Hematopoietic multipotent progenitor cell treated with erythropoietin and hydrocortisone succinate and interleukin-3 and kit ligand, for 8 days (in vitro differentiated cells): ENCODE data around the gene TRIM45.
A peak's percentile ranks its signal among the peaks of the same experiment; 100 is the strongest.

Source experiments
- DNase-seq: peaks from one replicate; pipeline ENCODE4 v3.0.0-alpha.2; 2015

Gene TRIM45

GRCh38 chr1:117098287-117098890, 23.2 kb downstream of the TRIM45 start:
- DNase-seq = no peak

DNA sequence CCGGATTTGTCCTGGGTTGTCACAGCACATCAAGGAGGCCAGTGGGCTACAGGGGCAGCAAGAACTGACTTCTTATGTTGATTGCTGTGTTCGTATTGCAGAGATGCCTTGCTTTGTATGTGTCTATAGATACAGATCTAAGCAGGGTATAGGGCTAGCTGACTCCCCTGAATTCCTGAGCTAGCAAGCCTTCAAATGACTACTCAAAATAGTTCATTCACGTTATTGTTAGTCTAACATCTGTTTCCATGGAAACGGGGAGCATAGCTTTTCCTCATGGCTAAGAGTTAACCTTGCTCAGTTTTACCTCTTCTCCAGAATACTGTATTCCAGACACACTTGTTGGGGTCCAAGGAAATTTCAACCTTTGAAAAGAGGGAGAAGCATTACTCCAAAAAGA, 24.1 kb downstream of the TRIM45 start:
- DNase-seq = no peak

- DNase-seq = no peak
Measured at GRCh38 chr1:117096951-117097408, 24.6 kb downstream of the TRIM45 start.

DNA sequence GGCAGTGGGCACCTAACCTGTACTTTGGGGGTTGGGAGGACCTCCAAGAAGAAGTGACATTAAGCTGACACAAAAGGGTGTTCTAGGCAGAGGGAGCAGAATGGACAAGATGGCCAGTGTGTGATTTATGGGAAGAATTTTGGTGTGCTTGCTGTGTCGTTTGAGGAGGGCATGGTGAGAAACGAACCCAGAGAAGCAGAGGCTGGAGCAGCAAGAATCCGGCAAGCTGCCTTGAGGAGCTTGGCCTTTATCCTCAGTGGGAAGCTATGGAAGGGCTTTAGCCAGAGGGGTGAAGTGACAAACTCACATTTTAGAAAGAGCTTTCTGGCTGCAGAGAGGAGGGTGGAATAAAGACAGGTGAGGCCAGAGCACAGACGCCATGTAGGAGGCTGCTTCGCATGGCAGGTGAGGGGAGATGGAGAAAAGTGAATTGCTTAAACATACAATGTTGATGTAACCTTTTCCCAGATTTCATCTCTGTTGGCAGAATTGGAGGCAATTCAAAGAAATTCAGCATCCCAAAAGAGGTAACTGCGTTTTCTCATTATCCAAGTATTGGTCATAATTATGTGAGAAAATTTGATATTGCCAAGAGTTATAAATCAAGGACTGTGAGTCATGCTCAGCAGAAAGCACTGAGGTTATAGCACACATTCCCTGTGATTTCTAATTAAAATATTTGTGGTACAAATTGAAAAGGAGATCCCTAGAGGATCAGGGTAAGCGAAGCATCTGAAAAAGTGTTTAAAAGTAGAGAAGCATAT, 26.5 kb downstream of the TRIM45 start:
- DNase-seq = no peak

DNA sequence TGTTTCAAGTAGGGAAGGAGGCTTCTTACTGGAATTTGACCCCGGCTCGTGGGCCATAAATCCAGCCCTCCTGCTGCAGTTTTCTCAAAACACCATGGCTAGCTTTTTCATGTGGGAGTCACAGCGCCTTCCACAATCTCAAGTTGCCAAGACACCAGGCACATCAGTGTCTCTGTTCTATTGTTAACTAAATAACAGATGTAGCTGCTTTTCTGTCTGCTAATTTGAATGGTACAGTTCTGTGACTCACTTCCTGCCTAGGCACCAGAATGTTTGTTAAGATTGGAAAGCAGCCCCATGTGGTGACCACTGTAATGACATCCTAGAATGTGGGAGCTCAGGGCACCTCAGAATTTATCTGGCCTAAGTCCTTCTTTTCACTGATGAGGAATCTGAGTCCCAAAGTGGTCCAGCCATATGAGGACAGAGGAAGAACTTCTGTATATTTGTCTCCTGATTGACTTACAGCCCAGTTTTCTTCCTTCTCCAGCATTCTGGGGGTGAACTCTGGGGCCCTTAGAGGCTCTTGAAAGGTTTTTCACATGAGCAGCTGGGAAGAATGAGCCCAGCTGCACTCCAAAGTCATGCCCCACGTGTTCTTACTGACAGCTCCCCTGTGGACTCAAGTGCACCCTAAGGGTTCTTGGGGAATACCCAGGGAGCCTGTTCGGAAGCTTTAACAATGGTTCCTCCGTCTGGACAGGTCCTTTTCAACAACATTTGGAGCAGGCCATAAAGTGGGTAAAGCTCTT, 27.5 kb downstream of the TRIM45 start:
- DNase-seq = peak; percentile 52

DNA sequence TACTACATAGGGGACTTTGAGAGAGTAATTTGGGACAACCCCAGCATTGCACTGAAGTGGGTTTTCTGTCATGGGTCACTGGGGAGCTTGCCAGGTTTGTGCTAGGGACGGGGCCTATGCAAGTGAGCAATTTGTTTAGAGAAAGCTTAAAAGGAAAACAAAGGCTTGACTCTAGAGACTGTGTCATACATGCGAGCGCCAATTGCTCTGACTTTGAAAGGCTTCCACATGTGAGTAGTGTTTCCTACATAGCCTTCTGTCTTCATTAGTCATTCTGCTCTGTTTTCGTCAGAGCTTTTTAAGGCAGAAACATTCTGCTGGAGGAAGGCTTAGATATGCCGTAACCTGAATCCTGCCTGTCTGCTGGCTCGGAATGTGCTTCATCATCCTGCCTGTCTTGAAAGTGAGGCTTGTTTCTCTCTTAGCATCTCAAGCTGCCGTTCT, 28.4 kb downstream of the TRIM45 start:
- no peak for DNase-seq

GRCh38 chr1:117092594-117092993, 29.0 kb downstream of the TRIM45 start:
- DNase-seq = no peak

GRCh38 chr1:117089996-117090395, 31.6 kb downstream of the TRIM45 start:
- no peak for DNase-seq

DNA sequence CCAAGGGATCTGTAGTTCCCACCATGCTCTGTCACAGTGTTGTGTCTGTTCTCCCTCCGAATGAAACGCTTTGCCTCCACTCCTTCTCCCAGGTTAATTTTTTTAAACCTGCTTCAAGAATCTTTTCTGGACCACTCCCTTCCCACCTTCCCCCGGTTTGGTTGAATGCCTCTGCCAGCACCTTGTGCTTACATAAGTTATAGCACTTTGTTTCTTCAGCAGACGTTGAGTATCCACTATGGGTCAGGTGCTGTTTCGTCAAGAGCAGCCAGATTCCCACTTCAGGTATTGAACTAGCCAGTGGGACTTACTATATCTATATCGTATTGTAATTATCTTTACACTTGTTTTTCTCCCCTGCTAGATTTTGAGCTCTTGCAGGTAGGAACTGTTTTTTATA, 33.9 kb downstream of the TRIM45 start:
- DNase-seq = no peak

DNA sequence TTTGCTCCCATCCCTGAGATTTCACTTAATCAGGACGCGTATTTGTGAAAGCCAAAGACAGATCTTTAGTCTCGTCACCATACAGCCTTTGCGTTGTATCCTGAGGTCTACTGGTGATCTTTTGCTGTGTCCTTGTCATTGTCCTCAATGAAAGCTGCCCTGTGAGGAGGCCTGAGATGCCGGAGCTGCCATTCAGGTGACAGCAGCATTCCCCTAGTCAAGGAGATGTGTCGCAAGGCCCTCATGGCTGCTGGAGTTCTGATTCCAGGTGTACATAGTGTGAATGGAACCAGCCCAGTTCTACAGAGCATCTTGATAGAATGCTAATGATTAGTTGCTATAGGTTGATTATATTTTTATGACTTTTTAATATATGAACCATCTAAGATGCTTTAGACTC, 37.3 kb downstream of the TRIM45 start:
- DNase-seq = no peak

DNA sequence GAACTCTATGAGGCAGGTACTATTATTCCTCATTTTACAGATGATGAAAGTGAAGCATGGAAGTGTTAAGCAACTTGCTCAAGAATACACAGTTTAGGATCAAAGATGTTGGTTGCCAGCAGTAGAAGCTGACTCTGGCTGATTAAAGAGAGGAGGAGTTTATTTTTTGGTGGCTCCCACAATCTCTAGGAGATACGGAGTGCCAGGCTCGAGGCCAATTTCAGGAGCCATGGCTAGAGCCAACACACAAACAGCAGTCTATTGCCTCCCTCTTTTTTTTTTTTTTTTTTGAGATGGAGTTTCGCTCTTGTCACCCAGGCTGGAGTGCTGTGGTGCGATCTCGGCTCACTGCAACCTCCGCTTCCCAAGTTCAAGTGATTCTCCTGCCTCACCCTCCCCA, 41.8 kb downstream of the TRIM45 start:
- no peak for DNase-seq

DNA sequence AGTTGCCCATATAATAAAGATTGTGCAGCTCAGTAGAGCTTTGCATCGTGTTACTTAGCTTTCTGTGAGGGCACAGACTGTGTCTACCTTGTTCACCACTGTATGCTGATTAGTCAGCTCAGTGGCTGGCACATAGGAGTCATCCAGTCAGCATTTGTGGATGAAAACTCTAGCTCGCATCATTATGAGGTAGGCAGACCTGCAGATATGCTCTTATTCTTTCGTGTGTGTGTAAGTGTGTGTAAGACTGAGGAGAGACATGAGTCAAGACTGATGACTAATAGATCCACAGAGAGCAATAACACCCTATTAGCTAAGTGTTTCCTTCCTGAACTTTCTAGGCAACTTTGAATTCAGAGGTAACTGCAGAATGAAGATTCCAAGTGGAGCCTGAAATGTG, 44.3 kb downstream of the TRIM45 start:
- no peak for DNase-seq

DNA sequence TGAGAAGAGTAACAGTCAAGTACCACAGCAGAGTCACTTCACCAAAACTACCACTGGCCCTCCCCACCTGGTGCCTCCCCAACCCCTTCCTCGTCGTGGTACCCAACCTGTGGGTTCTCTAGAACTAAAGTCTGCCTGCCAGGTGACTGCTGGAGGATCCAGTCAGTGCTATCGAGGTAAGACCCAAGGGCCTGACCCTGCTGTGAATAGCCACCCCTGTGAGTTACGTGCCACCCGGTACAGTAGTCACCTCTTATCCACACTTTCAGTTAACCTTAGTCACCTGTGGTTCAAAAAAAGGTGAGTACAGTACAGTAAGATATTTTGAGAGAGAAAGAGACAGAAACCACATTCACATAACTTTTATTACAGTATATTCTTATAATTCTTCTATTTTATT, 44.9 kb downstream of the TRIM45 start:
- no peak for DNase-seq

DNA sequence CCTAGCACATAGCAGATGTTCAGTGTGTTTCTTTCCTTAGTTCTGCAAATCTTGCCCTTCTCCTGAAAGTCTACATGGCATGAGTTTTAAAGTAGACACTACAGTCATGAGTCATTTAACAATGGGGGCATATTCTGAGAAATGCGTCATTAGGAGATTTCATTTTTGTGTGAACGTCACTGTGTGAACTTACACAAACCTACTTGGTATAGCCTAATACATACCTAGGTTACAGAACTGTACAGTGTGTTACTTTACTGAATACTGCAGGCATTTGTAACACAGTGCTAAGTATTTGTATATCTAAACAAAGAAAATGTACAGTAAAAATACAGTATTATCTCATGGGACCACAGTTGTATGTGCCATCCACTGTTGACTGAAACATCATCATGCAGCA, 51.4 kb downstream of the TRIM45 start:
- DNase-seq = no peak

DNA sequence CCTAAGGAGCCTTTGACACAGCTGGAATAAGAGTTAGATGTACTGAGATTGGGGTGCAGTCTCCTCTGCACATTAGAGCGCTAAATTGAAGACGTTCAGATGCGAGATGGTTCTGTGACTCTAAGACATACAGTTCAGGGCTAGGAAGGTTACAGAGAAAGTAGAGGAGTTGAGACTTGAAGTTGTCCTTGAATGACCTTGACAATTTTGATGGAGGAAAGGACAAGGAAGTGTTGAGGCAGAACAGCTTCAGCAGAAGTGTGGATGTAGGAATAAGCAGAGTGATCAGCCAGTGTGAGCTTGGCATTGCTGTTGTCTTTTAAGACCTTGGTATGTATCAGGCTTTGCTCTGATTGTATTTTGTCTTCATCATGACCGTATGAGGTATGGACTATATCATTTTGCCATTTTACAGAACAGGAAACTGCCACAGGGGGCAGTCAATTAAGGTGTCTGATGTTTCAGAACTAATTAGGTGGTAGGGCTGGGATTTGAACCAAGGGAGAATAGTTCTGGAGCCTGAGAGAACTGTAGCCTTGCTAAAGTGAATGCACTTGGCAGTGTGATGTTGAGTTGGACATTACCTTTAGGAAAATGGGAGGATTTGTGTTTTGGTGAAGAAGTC, 52.2 kb downstream of the TRIM45 start:
- DNase-seq = no peak

GRCh38 chr1:117068580-117068979, 53.0 kb downstream of the TRIM45 start:
- DNase-seq = no peak

GRCh38 chr1:117067533-117068370, 53.8 kb downstream of the TRIM45 start:
- DNase-seq = peak; percentile 60

GRCh38 chr1:117066367-117066766, 55.2 kb downstream of the TRIM45 start:
- DNase-seq = no peak

DNA sequence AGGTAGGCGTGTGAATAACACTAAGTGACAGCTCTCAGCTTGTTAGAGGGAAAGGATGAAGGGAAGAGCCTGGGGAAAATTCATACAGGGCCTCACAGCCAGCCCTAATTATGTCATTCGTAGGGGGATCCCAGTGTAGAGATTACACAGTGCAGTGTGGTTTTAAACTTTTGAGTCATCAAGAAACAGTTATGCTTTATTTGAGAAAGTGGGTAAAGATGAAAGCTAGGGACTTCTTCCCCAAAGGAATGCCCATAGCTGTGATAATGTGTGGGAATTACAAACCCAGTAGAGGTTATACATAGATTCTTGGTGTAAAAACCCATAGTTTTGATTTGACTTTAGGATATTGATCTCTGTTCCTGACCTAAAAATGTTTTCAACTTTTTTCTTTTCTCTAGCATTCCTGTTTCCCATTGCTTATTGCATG, 59.5 kb downstream of the TRIM45 start:
- DNase-seq = peak; percentile 13
